C4-2B (cell line): ENCODE data around the gene GNG2.
A peak's percentile ranks its signal among the peaks of the same experiment; 100 is the strongest.

ENCODE experiments used
- H3K27ac ChIP-seq: fragments of 450-650 bp; 2 replicates; pipeline ENCODE4 v1.5.1; 2017
- CTCF ChIP-seq: fragments of 450-650 bp; conservative IDR thresholded peaks from 2 replicates; pipeline ENCODE4 v1.5.1; 2017; ENCODE audit warnings: mild to moderate bottlenecking
- ZFX ChIP-seq: fragments of 450-650 bp; IDR thresholded peaks from 2 replicates; pipeline ENCODE4 v1.6.1; 2017

GNG2 gene

GRCh38 chr14:51993285-51993920 lies 133.0 kb downstream of the GNG2 start:
- no peak overlapping the region for H3K27ac ChIP-seq
- TF ChIP-seq ZFX (no peak), CTCF (no peak)

- peak; percentile 93 for TF ChIP-seq CTCF
- no peak for TF ChIP-seq ZFX
- no peak overlapping the region for H3K27ac ChIP-seq
These were observed 135.8 kb downstream of the GNG2 start for GRCh38 chr14:51996148-51996746.

GRCh38 chr14:51998348-51998747 lies 137.9 kb downstream of the GNG2 start:
- H3K27ac ChIP-seq = no peak overlapping the region
- no peak for TF ChIP-seq ZFX
- no peak for TF ChIP-seq CTCF

GRCh38 chr14:51999084-51999483 lies 138.7 kb downstream of the GNG2 start:
- no peak for TF ChIP-seq ZFX
- TF ChIP-seq CTCF = no peak
- no peak overlapping the region for H3K27ac ChIP-seq

- H3K27ac ChIP-seq = no peak overlapping the region
These were observed 139.7 kb downstream of the GNG2 start for GRCh38 chr14:52000019-52000582.

GRCh38 chr14:52000696-52001095 lies 140.3 kb downstream of the GNG2 start:
- H3K27ac ChIP-seq = no peak overlapping the region
- TF ChIP-seq ZFX = no peak
- TF ChIP-seq CTCF = no peak

More at GRCh38 chr14:52000019-52000582, 139.7 kb downstream of the GNG2 start:
- no peak for TF ChIP-seq CTCF
- TF ChIP-seq ZFX = no peak

- no peak for TF ChIP-seq ZFX
- no peak for TF ChIP-seq CTCF
- H3K27ac ChIP-seq = peak overlapping the region; percentile 59
These were observed 142.1 kb downstream of the GNG2 start for GRCh38 chr14:52002542-52002941.
